Effector memory CD4-positive, alpha-beta T cell (primary cell): ENCODE measurements around the gene UBR4.

Experiments
- DNase-seq, 3 donors: peaks; one replicate each; pipeline ENCODE4 v3.0.0-alpha.2; 2020
- H3K27ac ChIP-seq: 2 replicates; pipeline ENCODE4 v1.7.0; 2013; ENCODE audit warnings: mild to moderate bottlenecking, low read length, moderate library complexity; ENCODE audit not compliant: insufficient read depth, poor library complexity, severe bottlenecking
- H3K27me3 ChIP-seq: replicated peaks from 2 replicates; pipeline ENCODE4 v1.7.0; 2013; ENCODE audit warnings: mild to moderate bottlenecking, low read length; ENCODE audit not compliant: insufficient read depth, control insufficient read depth, poor library complexity, severe bottlenecking
- H3K36me3 ChIP-seq: 2 replicates; pipeline ENCODE4 v1.7.0; 2013; ENCODE audit warnings: mild to moderate bottlenecking, low read length, moderate library complexity; ENCODE audit not compliant: control insufficient read depth, insufficient read depth
- H3K4me1 ChIP-seq: 2 replicates; pipeline ENCODE4 v1.7.0; 2013; ENCODE audit warnings: low read length, mild to moderate bottlenecking; ENCODE audit not compliant: control insufficient read depth, insufficient read depth, poor library complexity, severe bottlenecking
- H3K4me3 ChIP-seq: 2 replicates; pipeline ENCODE4 v1.7.0; 2013; ENCODE audit warnings: low read length, low read depth, mild to moderate bottlenecking; ENCODE audit not compliant: insufficient read depth, poor library complexity, severe bottlenecking
- H3K9me3 ChIP-seq: 2 replicates; pipeline ENCODE4 v1.7.0; 2013; ENCODE audit warnings: mild to moderate bottlenecking, low read length, moderate library complexity; ENCODE audit not compliant: control insufficient read depth

Gene UBR4

DNA sequence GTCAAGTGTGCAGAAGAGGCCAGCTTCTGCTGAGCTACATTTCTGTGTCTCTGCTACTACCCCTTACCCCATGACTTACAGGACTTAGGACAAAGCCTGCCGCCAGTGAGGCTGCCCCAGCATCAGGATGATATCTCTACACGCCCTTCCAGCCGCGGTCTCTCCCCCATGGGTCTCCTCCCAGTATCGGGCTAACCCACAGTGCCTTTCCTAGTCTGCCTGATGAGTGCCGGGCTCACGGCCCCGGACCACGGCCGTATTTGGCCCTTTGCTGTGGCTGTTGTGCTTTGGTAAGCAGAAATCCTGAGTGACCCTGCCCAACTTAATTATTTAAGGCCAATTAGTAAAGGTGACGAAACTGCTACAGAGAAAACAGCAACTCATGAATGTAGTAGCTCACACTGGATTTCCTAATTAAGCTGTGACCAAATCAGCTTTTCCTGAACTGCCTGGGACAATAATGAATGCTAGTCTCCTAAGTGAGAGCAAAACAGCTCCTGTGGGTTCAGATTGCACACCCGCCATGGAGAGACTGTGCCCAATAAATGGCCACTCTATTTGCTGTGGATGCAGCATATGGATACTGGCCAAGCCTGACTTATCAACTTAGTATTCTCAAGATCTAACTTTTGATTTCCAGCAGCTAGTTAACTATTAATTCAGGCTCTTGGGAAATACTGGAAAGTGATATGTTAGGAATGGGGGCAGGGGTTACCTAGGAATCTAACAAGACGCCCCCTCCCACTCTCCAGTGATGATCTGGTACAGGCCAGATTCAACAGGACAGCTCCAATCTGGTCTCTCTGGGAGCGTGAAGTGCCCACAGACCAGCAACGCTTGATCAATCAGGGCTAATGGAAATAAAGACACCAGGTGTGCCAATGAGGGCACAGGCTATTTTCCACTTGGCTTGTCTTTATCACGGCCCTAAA lies 130.3 kb downstream of the UBR4 start:
- no peak overlapping the region for H3K4me3 ChIP-seq
- no peaks in the 10 kb centered on the region for H3K27me3 ChIP-seq

DNA sequence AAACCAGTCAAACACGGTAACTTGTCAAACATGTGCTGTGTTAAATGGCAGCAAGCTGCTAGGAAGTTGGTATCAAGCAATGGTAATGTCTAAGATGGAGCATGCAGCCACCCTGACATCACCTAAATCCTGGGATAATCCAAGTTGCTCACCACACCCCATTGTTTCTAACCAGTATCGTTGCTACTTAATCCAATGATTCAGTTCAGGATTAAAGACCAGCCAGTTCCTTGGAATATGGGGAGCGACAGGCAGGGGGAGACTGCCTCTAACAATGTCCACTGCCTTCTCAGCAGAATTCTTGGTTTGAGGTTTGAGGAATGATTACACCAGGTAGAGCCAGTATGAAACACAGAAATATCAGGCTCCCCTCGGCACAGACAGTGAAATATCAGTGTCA lies 131.5 kb downstream of the UBR4 start:
- H3K27me3 ChIP-seq = no peaks in the 10 kb centered on the region
- no peak overlapping the region for H3K4me3 ChIP-seq
- H3K4me1 ChIP-seq = peaks cover 17% of the 10 kb centered on the region
- peaks cover 78% of the 10 kb centered on the region for H3K36me3 ChIP-seq
- DNase-seq = no peak
- H3K9me3 ChIP-seq = no peaks in the 10 kb centered on the region
- H3K27ac ChIP-seq = no peak overlapping the region

More for the DNA sequence above, 130.3 kb downstream of the UBR4 start:
- Histone ChIP-seq H3K27ac (no peak overlapping the region), H3K9me3 (no peaks in the 10 kb centered on the region), H3K4me1 (peaks cover 7% of the 10 kb centered on the region), H3K36me3 (peaks cover 91% of the 10 kb centered on the region)
- no peak for DNase-seq

DNA sequence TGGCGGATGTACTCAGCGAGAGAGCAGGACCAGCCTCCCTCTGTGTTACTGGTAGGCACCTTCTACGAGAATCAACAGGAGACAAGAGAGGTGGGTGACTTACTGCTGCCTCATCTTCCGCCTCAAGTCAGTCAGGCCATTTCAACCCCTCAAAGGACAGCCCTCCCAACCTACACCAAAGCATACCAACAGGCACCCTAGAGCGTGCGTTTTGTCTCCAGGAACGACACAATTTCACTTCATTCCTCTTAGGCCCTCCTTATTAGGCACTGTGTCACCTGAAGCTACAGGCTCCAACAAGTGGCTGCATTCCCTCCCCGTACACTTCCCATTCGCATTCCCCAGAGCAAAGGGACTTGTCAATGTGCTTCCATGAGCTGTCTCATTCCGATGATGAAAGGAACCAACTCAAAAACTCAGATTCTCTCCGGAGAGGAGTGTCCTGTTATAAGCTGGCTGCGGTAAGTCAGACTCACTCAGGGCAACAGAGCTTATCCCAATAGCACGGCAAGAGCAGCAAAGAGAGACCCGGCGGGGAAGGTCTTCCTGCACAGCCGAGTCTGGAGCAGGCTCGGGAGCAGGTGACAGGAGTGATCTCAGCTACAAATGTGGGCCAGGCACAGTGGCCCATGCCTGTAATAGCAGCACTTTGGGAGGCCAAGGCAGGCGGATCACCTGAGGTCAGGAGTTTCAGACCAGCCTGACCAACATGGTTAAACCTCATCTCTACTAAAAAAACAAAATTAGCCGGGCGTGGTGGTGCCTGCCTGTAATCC lies 133.0 kb downstream of the UBR4 start:
- Histone ChIP-seq H3K27me3 (no peaks in the 10 kb centered on the region), H3K4me3 (no peak overlapping the region), H3K36me3 (peaks cover 63% of the 10 kb centered on the region), H3K27ac (no peak overlapping the region), H3K9me3 (no peaks in the 10 kb centered on the region), H3K4me1 (peaks cover 32% of the 10 kb centered on the region)
- no peak for DNase-seq

DNA sequence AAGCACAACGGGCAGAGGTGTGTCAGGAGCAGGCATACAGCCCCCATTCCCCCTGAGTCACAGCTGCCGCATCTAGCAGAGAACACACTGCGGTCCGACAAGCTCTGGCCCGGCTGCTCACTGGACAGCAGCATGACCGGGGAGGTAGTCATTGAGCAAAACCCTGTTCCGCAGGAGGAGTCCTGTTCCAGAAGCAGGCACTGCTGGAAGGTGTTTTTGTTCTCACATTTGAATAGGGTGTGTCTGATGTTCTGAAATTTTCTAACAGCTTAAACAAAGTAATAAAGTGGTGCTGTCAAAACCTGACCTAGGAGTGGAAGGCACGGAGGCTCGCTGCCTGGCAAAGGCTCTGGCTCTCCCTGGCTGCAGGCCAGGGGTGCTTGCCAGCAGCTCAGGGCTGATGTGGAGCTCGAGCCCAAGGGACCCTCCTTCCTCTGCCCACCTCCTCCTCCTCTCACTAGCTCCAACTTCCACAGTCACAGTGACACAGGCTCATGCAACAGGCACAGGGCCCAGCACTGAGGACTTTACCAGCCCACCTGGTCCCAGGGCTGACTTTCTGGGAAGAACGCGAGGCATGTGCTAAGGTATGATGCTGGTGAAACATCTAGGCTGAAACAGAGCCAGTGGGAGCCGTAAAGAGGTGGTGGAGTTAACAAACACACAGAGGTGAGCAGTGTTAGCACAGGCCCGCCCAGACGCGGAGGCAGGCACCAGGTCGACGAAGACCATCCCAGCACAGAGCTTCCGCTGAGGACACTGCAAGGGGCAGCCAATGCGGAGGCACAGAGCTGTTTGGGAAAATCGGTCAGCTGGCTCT lies 135.0 kb downstream of the UBR4 start:
- peak overlapping the region; percentile 52 for H3K27ac ChIP-seq
- peaks cover 45% of the 10 kb centered on the region for H3K36me3 ChIP-seq
- H3K4me3 ChIP-seq = no peak overlapping the region
- no peaks in the 10 kb centered on the region for H3K9me3 ChIP-seq
- H3K4me1 ChIP-seq = peaks cover 42% of the 10 kb centered on the region
- no peak for DNase-seq
- H3K27me3 ChIP-seq = no peaks in the 10 kb centered on the region

DNA sequence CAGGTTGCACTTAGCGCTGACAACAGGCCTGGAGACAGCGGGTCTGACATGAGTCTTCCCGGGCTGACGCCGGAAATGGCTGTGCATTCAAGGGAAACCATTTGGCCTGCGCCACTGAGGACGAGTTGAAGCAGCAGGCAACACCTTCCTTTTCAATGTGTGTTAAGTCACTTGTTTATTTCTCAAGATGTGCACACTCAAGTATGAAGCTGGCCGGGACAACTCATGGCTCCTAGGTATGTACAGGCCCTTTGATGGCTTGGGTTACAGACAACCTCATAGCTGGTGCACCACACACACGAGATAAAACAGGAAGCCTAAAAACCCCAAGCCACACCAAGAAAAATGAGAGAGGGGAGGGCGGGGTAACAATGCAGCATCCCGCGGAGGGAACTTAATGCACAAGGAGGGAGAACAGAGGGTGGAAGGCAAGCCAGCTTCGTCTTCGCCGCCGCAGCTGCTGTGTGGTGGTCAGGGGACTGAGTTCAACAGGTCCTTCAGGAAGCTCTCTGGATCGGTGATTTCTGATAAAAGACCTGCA lies 135.6 kb downstream of the UBR4 start:
- peaks cover 38% of the 10 kb centered on the region for H3K36me3 ChIP-seq
- no peaks in the 10 kb centered on the region for H3K9me3 ChIP-seq
- no peaks in the 10 kb centered on the region for H3K27me3 ChIP-seq
- H3K4me1 ChIP-seq = peaks cover 42% of the 10 kb centered on the region
- peak; percentile 41 to 59 (median 43) for DNase-seq
- peak overlapping the region; percentile 52 for H3K27ac ChIP-seq
- no peak overlapping the region for H3K4me3 ChIP-seq

DNA sequence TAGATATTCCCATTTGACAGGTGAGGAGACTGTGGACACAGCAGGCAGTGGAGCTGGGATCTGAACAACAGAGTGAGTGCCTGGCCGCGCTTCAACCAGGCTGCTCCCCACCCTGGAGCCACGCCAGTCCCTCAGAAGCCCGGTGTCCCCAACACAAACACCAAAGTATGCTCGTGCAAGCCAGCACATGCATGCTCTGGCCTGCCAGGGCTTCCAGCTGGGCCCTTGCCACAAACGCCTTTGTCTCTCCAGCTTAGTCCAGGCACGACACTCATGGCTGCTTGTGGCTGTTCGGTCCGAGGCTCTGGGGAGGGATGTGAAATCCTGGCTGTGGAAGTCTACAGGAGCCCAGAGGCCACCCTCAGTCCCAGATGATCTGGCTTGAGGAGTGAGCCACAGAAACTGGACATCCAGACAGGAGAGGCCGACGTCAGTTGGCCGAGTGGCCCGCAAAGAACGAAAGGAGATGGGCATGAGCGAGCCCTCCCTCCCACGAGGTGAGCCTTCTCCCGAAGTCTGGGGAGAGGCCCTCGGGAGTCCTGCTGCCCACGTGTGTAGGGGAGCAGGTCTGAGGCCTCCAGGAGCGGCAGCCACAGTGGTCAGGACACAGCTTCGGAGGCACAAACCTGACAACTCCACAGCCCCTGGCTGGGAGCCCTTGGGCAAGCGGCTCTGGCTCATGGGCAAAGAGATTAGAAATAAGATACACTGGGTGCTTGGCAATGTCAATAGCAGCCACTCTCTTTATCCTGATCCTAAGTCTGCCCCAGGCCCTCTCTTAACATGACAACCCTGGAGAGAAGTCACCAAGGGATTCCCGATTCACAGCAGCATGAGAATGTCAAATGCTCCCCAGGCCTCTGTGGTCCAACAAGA lies 136.5 kb downstream of the UBR4 start:
- H3K4me1 ChIP-seq = peaks cover 42% of the 10 kb centered on the region
- DNase-seq = no peak
- no peaks in the 10 kb centered on the region for H3K27me3 ChIP-seq
- no peaks in the 10 kb centered on the region for H3K9me3 ChIP-seq
- peak overlapping the region; percentile 52 for H3K27ac ChIP-seq
- H3K4me3 ChIP-seq = no peak overlapping the region
- peaks cover 30% of the 10 kb centered on the region for H3K36me3 ChIP-seq

DNA sequence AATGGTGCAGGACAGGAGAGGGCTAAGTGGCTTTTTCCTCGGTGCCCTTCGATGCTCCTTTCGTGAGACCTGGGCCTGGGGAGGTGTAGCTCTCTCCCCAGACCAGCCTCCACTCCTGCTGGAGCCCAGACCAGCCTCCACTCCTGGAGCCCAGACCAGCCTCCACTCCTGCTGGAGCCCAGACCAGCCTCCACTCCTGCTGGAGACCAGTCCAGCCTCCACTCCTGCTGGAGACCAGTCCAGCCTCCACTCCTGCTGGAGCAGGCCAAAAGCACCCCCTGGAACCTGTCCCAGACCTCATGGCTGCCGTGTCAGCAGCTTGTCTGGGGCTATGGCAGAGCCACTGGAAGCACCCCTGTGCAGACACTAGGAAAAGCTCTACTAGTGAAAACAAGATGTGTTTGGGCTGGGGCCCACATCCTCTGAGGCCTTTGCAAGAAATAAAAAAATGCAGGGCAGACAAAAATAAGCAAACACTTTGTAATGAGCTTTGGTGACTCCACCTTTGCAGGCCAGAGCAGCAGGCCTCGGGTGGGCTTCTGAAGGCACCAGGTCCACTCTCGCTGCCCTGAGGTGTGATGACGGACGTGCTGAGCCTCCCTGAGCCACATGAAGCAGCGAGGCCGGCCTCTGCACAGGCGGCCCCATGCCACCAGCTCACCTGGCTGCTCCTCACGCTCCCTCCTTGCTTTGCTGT lies 137.6 kb downstream of the UBR4 start:
- H3K36me3 ChIP-seq = peaks cover 19% of the 10 kb centered on the region
- no peaks in the 10 kb centered on the region for H3K9me3 ChIP-seq
- no peaks in the 10 kb centered on the region for H3K27me3 ChIP-seq
- DNase-seq = no peak
- no peak overlapping the region for H3K4me3 ChIP-seq
- H3K27ac ChIP-seq = no peak overlapping the region
- H3K4me1 ChIP-seq = peaks cover 45% of the 10 kb centered on the region

DNA sequence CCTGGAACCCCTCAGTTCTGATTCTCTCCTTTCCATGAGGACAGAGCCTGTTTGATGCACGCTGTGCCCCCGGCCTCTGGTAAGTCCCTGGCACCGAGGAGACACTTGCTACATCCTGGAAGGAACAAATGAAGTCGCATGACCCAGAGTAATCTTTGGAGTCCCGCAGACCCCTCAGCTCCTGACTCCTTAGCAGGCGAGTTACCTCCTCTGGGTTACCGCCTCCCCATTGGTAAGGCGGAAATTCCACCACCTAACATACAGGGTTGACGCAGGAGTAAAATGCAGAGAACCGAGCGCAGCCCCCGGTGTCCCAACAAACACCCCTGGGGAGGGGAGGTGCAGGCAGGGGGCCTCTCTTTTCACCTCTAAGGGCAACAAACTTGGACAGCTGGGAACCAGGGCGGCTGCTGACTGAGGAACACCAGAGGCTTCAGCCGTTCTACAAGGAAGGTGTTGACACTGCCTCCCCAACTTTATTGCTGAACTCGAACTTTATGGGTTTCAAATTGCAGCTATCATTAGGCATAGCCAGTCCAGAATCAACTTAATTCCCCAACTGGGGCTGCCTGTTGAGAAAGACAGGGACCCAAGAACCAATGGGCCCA lies 138.3 kb downstream of the UBR4 start:
- H3K36me3 ChIP-seq = peaks cover 15% of the 10 kb centered on the region
- H3K9me3 ChIP-seq = no peaks in the 10 kb centered on the region
- no peaks in the 10 kb centered on the region for H3K27me3 ChIP-seq
- no peak overlapping the region for H3K4me3 ChIP-seq
- peaks cover 45% of the 10 kb centered on the region for H3K4me1 ChIP-seq
- H3K27ac ChIP-seq = no peak overlapping the region
- no peak for DNase-seq
